Left ventricle myocardium inferior (tissue), 1 donor: ENCODE results near the gene ADH5. TPM values are rescaled to one million over a fixed set of nuclear protein-coding genes. Genes with fewer than 3 reads are reported as not detected.

Experiments used
- DNase-seq: peaks from one replicate; pipeline ENCODE4 v3.0.0-alpha.2; 2020
- H3K27ac ChIP-seq: fragments of 200-600 bp; replicated peaks from 2 replicates; pipeline ENCODE4 v1.8.0; 2021
- H3K27me3 ChIP-seq: fragments of 200-600 bp; 2 replicates; pipeline ENCODE4 v1.8.0; 2021; ENCODE audit warnings: low read depth
- H3K36me3 ChIP-seq: fragments of 200-600 bp; 2 replicates; pipeline ENCODE4 v1.8.0; 2021
- H3K4me1 ChIP-seq: fragments of 200-600 bp; 2 replicates; pipeline ENCODE4 v1.8.0; 2021
- H3K4me3 ChIP-seq: fragments of 200-600 bp; 2 replicates; pipeline ENCODE4 v1.8.0; 2021; ENCODE audit warnings: mild to moderate bottlenecking, moderate library complexity
- H3K9me3 ChIP-seq: fragments of 200-600 bp; replicated peaks from 2 replicates; pipeline ENCODE4 v1.8.0; 2021
- intact Hi-C: fragments of 100-400 bp; cut with micrococcal nuclease; formaldehyde crosslinking; loops from one replicate; pipeline ENCODE4 v1.11.0; 2022
- total RNA-seq: library from RNA; stranded (reverse); fragmentation: NEBNext Ultra II Directional; extraction: Animal tissue kit (Norgen Biotek cat#: 25700); gene quantifications from one replicate; pipeline ENCODE4 v1.2.1, GENCODE V29; 2021
- TF ChIP-seq, protein P1 (sequence below): fragments of 200-600 bp; IDR thresholded peaks from 2 replicates; pipeline ENCODE4 v1.8.0; 2021; ENCODE audit warnings: antibody characterized with exemption, mild to moderate bottlenecking, borderline replicate concordance
- donor health status: DM: no; HTN: yes; CAD: no; lungs with severe emphysema.

Gene ADH5
- total RNA-seq, 1 donor from 2014 or later, result 179 TPM

DNA sequence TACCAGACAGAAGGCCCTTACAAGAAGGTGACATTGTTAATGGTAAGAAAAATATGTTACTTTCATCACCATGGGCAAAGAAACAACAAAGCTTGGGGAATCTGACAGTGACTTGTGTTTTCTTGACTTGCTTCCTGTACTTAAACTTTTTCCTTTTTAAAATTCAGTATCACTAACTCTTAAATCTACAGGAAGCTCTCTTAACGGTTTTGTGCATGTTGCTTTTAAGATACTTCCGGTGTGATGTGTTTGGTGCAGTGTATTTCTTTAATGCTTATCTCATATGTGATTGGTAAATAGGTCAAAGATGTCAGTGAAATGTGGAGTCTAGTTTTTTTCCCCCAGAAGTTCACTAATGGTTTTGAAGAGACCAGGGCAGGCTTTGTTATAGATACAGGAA is 45.2 kb downstream of the ADH5 start:
- intact Hi-C loops, result no loop called here
- no peak for DNase-seq
- no peak overlapping the region for H3K4me3 ChIP-seq
- peaks cover 8% of the 10 kb centered on the region for H3K9me3 ChIP-seq
- peaks cover 11% of the 10 kb centered on the region for H3K4me1 ChIP-seq
- H3K27ac ChIP-seq, result no peak overlapping the region
- H3K27me3 ChIP-seq, result no peaks in the 10 kb centered on the region
- H3K36me3 ChIP-seq, result peaks cover 55% of the 10 kb centered on the region
- TF ChIP-seq, protein P1, sequence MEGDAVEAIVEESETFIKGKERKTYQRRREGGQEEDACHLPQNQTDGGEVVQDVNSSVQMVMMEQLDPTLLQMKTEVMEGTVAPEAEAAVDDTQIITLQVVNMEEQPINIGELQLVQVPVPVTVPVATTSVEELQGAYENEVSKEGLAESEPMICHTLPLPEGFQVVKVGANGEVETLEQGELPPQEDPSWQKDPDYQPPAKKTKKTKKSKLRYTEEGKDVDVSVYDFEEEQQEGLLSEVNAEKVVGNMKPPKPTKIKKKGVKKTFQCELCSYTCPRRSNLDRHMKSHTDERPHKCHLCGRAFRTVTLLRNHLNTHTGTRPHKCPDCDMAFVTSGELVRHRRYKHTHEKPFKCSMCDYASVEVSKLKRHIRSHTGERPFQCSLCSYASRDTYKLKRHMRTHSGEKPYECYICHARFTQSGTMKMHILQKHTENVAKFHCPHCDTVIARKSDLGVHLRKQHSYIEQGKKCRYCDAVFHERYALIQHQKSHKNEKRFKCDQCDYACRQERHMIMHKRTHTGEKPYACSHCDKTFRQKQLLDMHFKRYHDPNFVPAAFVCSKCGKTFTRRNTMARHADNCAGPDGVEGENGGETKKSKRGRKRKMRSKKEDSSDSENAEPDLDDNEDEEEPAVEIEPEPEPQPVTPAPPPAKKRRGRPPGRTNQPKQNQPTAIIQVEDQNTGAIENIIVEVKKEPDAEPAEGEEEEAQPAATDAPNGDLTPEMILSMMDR, result no peak

DNA sequence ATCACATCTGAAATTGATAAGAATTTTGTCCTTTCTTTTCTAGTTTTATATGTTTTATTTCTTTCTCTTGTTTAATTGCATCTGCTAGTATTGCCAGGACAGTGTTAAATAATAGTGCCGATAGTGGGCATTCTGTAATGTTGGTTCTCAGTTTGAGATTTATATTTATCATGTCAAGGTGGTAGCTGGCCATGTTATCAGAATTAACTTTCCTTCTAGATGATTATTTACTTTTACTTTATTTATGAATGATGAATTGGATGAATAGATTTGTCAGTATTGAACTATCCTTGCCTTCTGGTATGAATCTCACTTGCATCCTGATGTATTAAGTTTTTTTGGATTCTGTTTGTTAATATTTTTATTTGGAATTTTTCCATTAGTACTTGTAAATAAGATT is 50.4 kb downstream of the ADH5 start:
- no peak overlapping the region for H3K4me3 ChIP-seq
- H3K36me3 ChIP-seq, result peaks cover 32% of the 10 kb centered on the region
- intact Hi-C loops, result no loop called here

DNA sequence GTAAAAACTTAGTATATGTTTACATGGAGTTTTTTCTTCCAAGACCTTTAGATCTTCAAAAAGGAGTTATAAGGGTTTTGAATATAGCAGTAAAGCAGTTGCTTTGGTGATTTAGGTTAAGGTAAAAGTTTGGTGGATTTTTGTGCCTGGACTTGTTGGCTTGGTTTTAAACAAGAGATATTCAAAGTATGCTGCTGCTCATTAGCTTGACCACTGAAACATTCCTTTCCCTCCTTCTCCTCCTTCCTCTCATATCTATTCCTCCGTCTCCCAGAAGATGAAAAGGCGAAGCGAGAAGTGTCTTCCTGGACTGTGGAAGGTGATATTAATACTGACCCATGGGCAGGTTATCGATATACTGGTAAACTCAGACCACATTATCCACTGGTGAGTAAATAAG is 54.6 kb downstream of the ADH5 start:
- no peak for DNase-seq
- Histone ChIP-seq H3K4me3 (no peak overlapping the region), H3K36me3 (peaks cover 12% of the 10 kb centered on the region), H3K27ac (no peak overlapping the region), H3K9me3 (peaks cover 18% of the 10 kb centered on the region), H3K27me3 (no peaks in the 10 kb centered on the region), H3K4me1 (peaks cover 7% of the 10 kb centered on the region)
- TF ChIP-seq, protein P1, result no peak
- intact Hi-C loops, result no loop called here

More for the DNA sequence above, 50.4 kb downstream of the ADH5 start:
- TF ChIP-seq, protein P1, result no peak
- peaks cover 20% of the 10 kb centered on the region for H3K9me3 ChIP-seq
- no peaks in the 10 kb centered on the region for H3K4me1 ChIP-seq
- H3K27ac ChIP-seq, result no peak overlapping the region
- no peaks in the 10 kb centered on the region for H3K27me3 ChIP-seq
- no peak for DNase-seq

DNA sequence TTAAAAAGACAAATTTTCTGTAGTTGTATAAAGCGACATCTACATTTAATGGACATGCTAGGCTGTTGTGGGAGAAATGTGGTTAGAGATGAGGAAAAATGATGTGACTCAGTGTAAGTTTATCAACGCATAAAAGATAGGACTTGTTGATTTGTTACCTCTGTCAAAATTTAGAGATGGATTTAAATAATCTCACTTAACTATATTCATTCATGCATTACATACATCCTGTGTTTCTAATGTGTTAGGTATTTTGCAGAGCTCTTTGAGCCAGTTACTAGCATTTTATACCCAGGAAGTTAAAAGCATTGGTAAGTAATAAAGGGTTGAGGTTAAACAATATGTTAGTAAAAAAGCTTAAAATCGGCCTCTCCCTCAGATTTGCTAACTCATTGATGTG is 58.7 kb downstream of the ADH5 start:
- Histone ChIP-seq H3K27me3 (no peaks in the 10 kb centered on the region), H3K9me3 (no peaks in the 10 kb centered on the region), H3K4me3 (no peak overlapping the region), H3K4me1 (peaks cover 38% of the 10 kb centered on the region), H3K36me3 (no peaks in the 10 kb centered on the region), H3K27ac (no peak overlapping the region)
- intact Hi-C loops, result no loop called here
- DNase-seq, result no peak
- TF ChIP-seq, protein P1, result no peak

DNA sequence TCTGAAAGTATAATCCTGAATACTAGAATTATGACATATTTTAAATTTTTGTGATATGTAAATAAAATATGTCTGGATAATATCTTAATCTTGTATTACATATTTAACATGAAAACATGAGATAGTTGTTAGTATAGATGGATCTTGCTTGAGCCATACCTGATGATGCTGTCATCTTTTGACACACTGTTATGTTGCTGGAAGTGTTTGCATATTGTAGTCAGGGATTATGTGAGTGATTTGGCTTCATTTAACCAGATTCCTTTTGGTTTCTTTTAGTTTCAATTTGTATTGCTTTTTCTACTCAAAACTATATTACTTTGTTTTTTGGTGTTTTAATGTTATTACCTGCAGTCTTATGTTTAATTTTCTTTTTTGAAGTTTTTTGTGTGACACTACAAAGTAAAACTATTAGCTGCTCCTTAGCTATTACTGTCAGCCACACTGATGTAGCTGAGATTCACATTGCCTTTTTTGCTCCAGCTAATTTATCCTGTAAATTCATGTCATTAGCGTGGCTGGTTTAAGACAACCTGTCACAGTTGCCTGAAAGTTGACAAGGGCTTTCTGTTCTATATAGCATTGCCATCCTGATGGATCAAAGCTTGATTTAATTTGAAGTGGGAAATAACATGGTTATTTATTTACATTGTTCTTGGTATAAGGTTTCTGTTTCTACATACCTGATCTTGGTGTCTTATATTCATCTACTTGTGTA is 59.4 kb downstream of the ADH5 start:
- Histone ChIP-seq H3K27me3 (no peaks in the 10 kb centered on the region), H3K4me3 (no peak overlapping the region), H3K27ac (no peak overlapping the region), H3K4me1 (peaks cover 44% of the 10 kb centered on the region), H3K36me3 (no peaks in the 10 kb centered on the region), H3K9me3 (no peaks in the 10 kb centered on the region)
- TF ChIP-seq, protein P1, result no peak
- intact Hi-C loops, result no loop called here
- DNase-seq, result no peak
